ENCODE measurements around the gene CD7.

- no peak; the same call in 1 of the 2 replicates for TF ChIP-seq POLR2AphosphoS5 (IDR thresholded peaks at IDR 0.05; ENCODE audit: low read depth, low read length)
- no peak; the same call in none of the 2 replicates for TF ChIP-seq POLR2A (IDR thresholded peaks at IDR 0.05; ENCODE audit: low read depth, low read length)
- TF ChIP-seq POU2F2 (IDR thresholded peaks at IDR 0.05; ENCODE audit: low read depth, low read length) = no peak
- TF ChIP-seq TAF1 (IDR thresholded peaks at IDR 0.05; ENCODE audit: low read depth, low read length) = no peak
Observed at GRCh38 chr17:82267575-82268379, 49.6 kb downstream of the CD7 start.

Data from GM12891 (cell line).